ENCODE data around the gene TMEM187.

DNA sequence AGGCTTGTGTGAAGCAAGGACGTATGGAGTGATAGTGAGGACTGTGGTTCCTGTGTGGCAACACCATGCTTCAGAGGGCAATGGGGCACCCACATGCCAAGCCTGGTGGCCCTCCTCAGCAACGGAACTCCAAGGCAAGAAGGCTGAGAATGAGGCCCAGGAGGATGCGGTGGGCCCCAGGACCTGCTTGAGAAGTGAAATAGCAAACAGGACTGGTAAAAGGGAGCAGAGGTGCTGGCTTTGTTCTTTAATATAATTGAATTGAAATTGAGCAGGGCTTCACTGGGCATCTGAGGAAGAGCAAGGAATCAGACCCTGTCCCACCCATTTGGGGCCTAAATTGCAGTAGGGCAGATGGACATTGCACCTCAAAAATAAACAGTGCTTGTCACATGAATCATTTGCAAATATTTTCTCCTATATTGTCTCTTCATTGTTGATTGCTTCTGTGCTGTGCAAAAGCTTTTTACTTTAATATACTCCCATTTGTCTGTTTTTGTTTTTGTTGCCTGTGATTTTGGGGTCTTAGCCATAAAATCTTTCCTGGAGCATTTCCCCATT, 2.3 kb downstream of the TMEM187 start:
- TF ChIP-seq CTCF (IDR thresholded peaks at IDR 0.05) (no peak), ZFX (IDR thresholded peaks at IDR 0.05; ENCODE audit: borderline replicate concordance) (no peak)

All from 22Rv1 (cell line).